GM21526 (cell line): Measurements from ENCODE around the gene PPDPF.

Source experiments
- ATAC-seq: cut with Tn5 transposase; IDR thresholded peaks from one replicate; pipeline ENCODE4 v1.9.1; 2021; ENCODE audit warnings: moderate library complexity; ENCODE audit not compliant: unreplicated experiment, low FRiP score

The PPDPF gene

DNA sequence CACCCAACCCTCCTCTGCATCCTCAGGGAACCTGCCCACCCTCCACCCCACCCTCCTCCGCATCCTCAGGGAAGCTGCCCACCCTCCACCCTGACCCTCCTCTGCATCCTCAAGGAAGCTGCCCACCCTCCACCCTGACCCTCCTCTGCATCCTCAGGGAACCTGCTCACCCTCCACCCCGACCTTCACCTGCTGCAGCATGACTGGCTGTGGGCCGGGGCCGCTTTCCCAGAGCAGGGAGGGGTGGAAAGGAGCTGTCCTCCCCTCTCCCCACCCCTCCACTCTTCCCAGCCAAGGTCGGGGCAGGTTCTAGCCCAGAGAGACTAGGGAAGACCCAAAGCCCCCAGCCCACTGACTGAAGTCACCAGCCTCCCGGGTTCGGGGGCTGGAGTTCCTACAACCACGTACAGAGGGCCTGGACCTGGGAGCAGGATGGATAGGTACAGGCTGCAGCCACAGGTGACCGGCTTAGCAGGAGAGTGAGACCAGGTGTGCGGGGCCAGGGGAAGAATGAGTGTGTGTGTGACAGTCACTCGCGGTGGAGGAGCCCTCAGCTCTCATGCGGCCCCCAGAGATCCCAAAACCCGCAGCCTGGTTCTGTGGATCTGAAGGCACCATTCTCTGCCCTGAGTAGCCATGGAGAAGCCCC, 33.3 kb upstream of the PPDPF start:
- ATAC-seq: no peak

DNA sequence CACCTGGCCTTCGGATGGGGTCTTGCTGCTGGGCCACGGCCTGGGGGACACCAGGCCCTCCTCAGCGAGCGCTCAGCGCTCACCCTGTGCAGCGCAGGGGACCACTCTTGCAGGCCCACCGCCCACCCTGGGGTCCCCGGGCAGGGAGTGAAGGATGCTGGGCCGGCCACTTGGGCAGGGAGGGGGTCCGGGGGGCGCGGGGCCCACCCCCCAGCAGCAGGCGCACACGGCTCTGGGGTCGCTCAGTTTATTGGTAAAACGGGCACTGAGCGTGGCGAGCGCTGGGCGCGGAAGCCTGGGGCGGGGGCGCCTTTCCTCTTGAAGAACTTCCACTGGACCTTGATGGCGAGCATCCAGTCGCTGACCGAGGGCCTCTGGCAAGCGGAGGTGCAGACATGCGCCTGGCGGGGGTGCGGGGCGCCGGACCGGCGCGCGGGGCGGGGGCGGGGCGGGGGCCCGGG, 32.8 kb upstream of the PPDPF start:
- no peak for ATAC-seq

DNA sequence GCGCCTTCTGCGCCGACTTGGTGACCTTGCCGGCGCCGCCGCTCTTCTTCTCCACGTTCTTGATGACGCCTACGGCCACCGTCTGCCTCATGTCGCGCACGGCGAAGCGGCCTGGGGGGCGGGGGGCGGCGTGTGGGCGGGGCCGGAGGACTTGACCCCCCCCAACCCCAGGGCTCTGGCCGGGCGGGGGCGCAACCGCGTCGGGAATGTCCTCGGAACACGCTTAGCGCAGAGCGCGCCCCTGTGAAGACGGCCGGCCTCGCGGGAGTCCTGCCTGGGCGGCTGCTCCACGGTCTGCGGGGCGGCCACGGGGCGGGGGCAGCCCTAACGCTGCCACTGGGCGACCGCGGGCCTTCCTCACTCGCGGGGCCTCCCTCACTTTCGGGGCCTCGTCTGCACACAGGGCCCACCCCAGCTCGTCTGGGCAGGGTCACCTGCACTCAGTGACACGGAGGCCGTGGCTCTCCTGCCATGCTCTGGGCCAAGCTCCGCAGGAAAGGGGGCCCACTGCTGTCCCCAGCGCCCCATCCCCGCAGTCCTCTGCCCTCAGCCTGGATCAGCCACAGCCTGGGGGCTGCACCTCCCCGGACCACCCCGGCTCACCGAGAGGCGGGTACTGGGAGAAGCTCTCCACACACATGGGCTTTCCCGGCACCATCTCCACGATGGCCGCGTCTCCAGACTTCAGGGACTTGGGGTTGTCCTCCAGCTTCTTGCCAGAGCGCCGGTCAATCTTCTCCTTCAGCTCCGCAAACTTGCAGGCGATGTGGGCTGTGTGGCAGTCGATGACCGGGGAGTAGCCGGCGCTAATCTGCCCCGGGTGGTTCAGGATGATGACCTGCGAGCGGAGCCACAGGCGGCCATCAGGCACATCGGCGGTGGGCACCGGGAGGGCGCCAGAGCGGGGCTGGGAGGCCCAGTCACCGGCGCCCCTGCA, 32.0 kb upstream of the PPDPF start:
- ATAC-seq: no peak

DNA sequence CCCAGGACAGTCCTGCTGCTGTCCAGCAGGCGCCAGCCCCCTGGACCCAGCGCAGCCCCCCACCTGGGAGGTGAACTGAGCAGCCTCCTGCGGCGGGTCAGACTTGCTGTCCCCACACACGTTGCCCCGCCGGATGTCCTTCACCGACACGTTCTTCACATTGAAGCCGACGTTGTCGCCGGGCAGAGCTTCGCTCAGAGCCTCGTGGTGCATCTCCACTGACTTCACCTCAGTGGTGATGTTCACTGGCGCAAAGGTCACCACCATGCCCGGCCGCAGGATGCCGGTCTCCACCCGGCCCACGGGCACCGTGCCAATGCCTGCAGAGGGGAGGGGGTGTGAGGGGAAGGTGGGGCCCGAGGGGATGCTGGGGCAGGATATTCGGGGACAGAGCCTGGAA, 30.1 kb upstream of the PPDPF start:
- ATAC-seq: no peak

DNA sequence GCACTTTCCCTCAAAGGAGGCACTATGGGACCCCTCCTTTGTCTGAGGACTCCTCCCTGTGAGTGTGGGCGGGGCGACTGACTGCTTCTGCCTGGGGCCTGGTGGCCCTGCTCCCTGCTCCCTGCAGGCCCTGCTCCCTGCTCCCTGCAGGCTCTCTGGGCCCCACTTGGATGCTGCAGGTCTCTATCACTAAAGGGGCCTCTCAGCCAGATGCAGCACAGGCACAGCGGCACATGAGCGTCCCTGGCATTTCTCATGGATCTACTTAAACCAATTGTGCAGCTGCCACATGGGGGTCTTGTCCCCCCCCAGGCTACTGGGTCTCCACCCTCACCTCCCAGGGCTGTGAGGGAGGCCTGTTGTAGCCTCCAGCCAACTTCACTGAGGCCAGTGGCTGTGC, 29.5 kb upstream of the PPDPF start:
- no peak for ATAC-seq

DNA sequence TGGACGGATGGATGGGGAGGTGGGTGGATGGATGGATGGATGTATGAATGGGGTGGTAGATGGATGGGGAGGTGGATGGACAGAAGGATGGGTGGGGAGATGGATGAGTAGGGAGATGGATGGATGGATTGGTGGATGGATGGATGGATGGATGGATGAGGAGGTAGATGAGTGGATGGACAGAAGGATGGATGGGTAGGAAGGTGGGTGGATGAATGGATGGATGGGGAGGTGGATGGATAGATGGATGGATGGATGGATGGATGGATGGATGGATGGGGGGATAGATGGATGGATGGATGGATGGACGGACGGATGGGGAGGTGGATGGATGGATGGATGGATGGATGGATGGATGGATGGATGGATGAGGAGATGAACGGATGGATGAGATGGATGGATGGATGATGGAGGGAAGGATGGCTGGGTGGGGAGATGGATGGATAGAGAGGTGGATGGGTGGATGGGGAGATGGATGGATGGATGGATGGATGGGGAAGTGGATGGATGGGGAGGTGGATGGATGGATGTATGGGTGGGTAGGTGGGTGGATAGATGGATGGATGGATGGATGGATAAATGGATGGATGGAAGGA, 28.8 kb upstream of the PPDPF start:
- ATAC-seq: no peak

DNA sequence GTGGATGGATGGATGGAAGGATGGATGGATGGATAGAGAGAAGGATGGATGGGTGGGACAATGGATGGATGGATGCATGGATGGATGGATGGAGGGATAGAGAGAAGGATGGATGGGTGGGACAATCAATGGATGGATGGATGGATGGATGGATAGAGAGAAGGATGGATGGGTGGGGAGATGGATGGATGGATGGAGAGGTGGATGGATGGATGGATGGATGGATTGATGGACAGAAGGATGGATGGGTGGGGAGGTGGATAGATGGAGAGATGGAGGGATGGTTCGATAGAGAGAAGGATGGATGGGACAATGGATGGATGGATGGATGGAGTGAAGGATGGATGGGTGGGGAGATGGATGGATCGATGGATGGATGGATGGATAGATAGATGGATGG, 28.0 kb upstream of the PPDPF start:
- ATAC-seq: no peak

DNA sequence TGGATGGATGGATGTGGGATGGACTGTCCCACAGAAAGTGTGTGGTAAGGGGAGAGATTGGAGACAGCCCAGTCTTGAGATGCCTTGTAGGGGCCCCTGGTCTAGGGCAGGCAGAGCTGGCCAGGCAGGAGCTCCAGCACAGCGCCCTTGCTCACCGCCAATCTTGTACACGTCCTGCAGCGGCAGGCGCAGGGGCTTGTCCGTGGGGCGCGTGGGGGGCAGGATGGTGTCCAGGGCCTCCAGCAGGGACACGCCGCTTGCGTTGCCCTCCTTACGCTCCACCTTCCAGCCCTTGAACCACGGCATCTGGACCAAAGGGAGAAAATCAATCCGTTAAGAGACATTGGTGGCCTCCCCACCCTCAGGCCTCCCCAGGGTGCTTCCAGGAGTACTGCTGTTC, 27.6 kb upstream of the PPDPF start:
- ATAC-seq: no peak

DNA sequence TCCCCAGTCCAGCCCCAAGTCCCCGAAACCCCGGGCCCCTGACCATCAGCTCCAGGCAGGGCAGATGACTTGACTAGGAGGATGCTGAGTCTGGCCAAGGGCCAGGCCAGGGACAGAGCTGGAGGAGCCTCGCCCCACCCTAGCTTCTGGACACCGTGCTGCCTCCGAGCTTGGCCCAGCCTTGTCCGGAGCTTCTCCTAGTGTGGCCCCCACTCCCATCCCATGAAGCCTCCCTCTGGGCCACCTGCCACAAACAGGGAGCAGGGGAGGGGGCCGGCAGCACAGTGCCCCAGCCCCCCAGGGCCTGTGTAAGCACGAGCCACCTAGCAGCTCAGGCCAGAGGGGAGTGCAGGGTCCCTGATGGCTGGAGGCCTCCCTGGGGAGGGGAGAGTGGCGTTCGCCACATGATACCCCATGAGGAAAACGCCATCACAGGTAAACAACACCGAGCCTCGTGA, 27.0 kb upstream of the PPDPF start:
- no peak for ATAC-seq

DNA sequence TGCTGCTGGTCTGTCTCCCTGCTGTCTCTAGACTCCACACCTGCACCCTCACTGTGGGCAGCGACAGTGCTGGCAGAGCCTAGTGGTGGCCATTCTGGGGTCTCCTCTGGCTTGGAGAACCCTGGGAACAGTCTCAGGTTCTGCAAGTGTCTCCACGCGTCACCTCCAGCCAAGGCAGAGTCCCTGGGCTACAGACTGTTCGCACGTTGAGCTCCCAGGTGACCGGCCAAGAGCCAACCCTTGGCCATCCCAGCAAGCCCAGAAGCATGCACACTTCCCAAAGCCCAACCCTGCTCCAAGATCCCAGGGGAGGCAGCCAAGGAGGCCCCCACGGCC, 26.5 kb upstream of the PPDPF start:
- no peak for ATAC-seq

DNA sequence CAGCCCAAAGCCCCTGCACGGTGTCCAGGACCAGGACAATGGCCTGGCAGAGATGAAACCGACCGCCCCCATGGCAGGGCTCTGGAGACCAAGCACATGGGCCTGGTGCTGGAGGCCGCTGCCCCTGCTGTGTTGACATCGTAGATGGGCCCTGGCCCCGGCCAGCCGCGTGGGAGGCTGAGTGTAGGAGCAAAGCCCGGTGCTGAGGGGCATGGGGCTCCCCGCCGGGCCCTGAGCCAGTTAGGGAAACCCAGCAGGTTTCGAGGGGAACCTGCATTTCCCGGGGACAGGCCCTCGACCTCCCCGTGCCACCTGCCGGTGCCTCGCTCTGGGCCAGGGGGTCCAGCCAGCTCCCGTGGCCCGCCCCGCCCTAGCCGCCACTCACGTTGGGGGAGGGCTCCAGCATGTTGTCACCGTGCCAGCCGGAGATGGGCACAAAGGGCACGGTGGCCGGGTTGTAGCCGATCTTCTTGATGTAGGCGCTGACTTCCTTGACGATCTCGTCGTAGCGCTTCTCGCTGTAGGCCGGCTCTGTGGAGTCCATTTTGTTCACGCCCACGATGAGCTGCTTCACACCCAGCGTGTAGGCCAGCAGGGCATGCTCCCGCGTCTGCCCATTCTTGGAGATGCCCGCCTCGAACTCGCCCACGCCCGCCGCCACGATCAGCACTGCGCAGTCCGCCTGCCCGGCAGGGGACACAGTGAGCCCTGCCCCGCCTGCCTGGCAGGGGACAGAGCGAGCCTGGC, 26.0 kb upstream of the PPDPF start:
- ATAC-seq: no peak

DNA sequence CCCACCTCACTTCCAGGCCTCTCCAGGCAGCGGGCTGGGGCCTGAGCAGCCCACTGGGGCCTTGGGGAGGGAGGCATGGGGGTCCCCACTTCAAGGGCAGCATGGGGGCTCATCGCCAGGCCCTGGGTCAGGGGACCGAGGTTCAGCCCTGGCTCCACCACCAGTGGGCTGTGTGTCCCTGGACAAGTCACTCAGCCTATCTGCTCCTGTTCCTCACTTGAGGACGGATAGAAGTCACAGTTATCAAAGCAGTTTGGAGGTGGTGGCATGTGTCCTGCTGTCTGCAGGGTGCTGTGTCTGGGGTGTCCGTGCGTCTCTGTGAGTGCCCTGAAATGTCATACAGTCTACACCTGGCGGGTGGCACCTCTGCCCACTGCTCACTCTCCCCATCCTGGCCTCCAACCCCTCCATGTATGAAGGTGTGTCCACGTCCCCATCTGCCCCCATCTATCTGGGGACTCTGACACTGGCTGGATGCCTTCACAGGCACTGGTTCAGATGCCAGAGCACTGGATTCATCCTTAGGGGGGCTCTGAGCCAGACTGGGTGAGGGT, 25.3 kb upstream of the PPDPF start:
- ATAC-seq: no peak

DNA sequence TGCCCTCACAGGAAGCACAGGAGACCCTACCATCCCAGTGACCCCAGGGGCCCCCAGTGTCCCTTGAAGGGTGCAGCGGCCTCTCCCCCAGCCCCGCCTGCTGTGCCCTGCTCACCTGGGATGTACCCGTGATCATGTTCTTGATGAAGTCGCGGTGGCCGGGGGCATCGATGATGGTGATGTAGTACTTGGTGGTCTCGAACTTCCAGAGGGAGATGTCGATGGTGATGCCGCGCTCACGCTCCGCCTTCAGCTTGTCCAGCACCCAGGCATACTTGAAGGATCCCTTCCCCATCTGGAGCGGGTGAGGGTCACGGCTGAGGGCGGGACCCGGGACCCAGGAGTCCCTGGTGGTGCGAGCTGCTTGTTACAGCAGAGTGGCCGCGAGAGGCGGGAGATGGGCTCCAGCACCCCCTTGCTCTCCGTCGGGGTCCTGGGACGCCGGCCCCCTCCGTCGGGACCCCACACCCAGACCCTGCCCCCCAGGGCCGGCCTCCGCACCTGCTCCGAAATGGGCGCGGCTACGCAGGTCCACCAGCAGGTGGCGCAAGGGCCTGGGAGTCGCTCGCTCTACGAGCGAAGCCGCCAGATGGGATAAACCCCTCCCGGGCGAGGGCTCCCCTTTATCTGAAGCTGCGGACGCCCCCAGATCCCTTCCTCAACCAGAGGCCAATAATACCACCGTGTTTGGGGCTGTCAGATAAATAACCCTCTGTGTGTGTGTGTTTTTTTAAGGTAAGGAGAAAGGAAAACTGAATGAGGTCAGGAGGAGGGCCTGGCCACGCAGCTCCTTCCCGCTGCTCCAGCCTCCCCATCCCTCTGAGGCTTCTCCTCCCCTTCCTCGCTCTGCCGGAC, 24.6 kb upstream of the PPDPF start:
- ATAC-seq: no peak

DNA sequence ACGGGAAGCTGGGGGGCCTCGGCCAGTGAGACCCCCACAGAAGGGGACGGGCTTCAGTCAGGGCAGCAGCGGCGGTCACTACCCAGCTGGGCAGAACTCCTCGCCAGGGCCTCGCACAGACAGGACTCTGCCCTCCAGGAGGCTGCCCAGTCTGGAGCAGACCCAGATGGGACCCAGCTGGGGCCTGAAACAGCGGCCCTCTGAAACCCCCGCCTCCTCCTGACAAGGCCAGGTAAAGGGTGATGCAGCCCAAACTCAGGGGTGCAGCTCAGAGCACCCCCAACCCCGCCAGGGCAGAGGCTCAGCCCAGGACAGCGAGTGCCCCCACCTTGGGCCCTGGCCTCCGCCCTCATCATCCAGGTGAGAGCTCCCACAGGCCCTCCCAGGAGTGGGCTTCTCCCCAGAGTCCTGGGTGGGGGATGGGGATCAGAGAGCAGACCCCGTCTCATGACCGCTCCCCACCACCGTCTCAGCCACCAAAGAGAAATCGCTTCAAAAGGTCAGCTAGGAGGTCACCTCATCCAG, 23.9 kb upstream of the PPDPF start:
- ATAC-seq: no peak

DNA sequence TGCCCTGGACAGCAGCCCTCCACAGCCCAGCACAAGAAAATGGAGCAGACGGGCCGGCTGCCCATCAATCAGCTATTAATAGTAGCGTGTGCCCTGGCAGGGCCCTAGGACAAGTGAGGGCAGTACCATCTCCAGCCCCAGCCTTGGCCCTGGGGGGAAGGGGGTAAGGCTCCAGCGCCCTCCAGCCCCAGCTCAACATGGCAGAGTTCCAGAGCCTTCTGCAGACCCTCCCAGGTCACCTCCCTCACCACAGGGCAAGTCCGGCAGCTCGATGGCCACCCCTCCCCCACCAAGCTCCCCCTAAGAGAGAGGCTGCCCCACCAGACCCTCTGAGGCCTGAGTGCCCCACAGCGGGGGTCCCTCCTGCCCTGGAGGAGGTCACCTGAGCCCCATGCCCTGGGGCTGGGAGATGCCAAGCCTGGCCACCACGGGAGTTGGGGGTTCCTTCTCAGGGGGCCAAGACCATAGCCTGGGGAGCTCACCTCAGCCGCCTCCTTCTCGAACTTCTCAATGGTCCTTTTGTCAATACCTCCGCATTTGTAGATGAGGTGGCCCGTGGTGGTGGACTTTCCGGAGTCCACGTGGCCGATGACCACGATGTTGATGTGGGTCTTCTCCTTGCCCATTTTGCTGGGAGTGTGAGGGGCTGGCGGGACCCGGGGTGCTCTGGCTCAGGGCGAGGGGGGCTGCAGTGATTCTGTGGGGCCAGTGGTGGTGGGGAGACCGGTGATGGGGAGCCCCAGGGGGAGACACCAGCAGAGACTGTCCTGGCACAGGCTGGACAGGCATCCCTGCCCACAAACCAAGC, 23.2 kb upstream of the PPDPF start:
- no peak for ATAC-seq

DNA sequence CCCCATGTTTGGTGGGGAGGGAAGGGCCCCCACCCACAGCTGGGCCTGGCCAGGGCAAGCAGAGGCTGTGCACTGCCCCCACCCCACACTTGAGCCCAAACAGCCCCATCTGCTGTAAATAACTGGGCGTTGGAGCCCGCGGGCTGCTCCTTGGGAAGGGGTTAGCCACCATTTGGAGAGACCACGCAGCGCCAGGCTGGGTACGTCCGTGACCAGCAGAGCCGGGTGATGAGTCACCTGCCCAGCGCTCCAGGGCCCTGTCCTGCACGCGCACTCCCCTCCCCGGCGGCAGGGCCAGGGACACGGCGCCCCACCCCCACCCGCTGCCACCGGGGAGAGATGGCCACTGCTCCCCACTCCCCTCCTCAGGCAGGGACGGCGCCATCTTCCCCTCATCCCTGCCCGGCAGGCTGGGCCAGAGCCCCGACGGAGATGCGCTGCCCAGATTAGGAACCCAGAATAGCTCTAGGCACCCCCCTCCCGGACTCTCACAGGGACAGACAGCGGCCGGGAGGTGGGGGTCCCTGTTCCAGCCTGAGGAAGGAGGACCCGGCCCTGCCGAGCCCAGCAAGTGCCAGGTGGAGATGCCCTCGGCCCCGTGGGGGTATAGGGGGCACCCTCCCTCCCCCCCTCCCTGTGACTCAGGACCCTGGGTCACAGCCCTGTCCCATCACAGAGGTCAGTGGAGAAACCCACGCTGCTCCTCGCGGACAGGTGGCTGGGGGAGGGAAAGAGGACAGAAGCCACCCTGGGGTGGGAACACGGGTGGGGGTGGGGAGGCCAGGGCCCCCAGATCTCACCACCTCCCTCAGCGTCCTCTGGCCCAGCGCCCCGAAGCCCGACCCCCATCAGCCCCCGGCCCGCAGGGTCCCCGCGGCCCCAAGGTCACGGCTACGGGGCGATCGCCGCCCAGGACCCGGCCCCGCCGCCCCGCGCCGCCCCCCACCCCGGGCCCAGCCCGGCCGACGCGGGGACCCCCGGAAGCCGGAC, 22.3 kb upstream of the PPDPF start:
- no peak for ATAC-seq

DNA sequence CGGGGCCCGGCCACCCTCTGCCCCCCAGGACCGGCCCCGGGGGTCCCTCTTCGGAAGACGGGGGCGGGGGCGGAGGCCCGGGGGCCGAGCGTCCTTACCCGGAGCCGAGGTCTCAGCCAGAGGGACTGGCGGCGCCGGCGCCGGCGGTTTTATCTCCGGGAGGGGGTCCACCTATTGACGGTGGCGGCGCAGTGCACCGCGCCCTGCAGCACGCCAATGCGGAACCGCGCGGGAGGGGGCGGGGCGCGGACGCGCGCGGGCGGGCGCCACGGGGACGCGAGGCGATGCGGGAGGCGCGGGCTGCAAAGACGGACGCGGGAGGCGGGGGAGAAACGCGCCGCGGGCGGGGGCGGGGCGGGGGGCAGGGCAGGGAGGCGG, 21.6 kb upstream of the PPDPF start, which contains the start of gene EEF1A2:
EEF1A2 (minus strand) TSS at position 124 of the 378 bp plus-strand sequence. CDS start 1,320 bp downstream, outside the sequence.
- no peak for ATAC-seq
